Loucy (cell line): ENCODE measurements around the gene DDX19B.

Experiments
- H2AFZ ChIP-seq: fragments of 200-600 bp; sonication (generic); 2 replicates; pipeline ENCODE4 v1.6.0; 2016; ENCODE audit warnings: antibody characterized with exemption, mild to moderate bottlenecking, low read length, moderate library complexity
- H3F3A ChIP-seq: fragments of 200-600 bp; 2 replicates; pipeline ENCODE4 v1.6.0; 2016; ENCODE audit warnings: antibody characterized with exemption, low read depth, mild to moderate bottlenecking
- H3K27me3 ChIP-seq: fragments of 200-600 bp; sonication (generic); 2 replicates; pipeline ENCODE4 v1.6.1; 2014; ENCODE audit warnings: low read length, mild to moderate bottlenecking; ENCODE audit not compliant: insufficient read depth, poor library complexity, severe bottlenecking
- H3K36me3 ChIP-seq: fragments of 200-600 bp; sonication (generic); 2 replicates; pipeline ENCODE4 v1.6.1; 2016; ENCODE audit warnings: low read length; ENCODE audit not compliant: insufficient read depth
- H3K4me1 ChIP-seq: fragments of 200-600 bp; sonication (generic); 2 replicates; pipeline ENCODE4 v1.5.1; 2014; ENCODE audit warnings: low read length, mild to moderate bottlenecking; ENCODE audit not compliant: insufficient read depth, poor library complexity, severe bottlenecking
- H3K4me2 ChIP-seq: fragments of 200-600 bp; sonication (generic); 2 replicates; pipeline ENCODE4 v1.6.0; 2014; ENCODE audit warnings: antibody characterized with exemption, low read length, low read depth, mild to moderate bottlenecking; ENCODE audit not compliant: poor library complexity, severe bottlenecking
- H3K4me3 ChIP-seq: fragments of 200-600 bp; sonication (generic); 2 replicates; pipeline ENCODE4 v1.5.1; 2014; ENCODE audit warnings: low read length, mild to moderate bottlenecking, mixed read lengths; ENCODE audit not compliant: poor library complexity, severe bottlenecking
- H3K79me2 ChIP-seq: fragments of 200-600 bp; sonication (generic); 2 replicates; pipeline ENCODE4 v1.6.1; 2014; ENCODE audit warnings: low read length; ENCODE audit not compliant: insufficient read depth
- H3K9ac ChIP-seq: fragments of 200-600 bp; sonication (generic); 2 replicates; pipeline ENCODE4 v1.6.0; 2014; ENCODE audit warnings: mild to moderate bottlenecking, low read depth, low read length, moderate library complexity; ENCODE audit not compliant: poor library complexity, severe bottlenecking
- H3K9me2 ChIP-seq: fragments of 200-600 bp; sonication (generic); replicated peaks from 2 replicates; pipeline ENCODE4 v1.6.1; 2016; ENCODE audit warnings: low read depth, low read length, mixed read lengths
- H3K9me3 ChIP-seq: fragments of 200-600 bp; sonication (generic); 2 replicates; pipeline ENCODE4 v1.6.1; 2014; ENCODE audit warnings: mild to moderate bottlenecking, antibody characterized with exemption, low read length, low read depth; ENCODE audit not compliant: insufficient read depth
- H4K20me1 ChIP-seq: fragments of 200-600 bp; sonication (generic); 2 replicates; pipeline ENCODE4 v1.6.0; 2014; ENCODE audit warnings: antibody characterized with exemption, low read length, mild to moderate bottlenecking; ENCODE audit not compliant: insufficient read depth, poor library complexity, severe bottlenecking
- EZH2phosphoT487 ChIP-seq: fragments of 200-600 bp; IDR thresholded peaks from 2 replicates; pipeline ENCODE4 v1.6.1; 2018; ENCODE audit warnings: antibody characterized with exemption, mild to moderate bottlenecking, moderate library complexity, borderline replicate concordance
- TF ChIP-seq, protein P1 (sequence below): fragments of 200-600 bp; sonication (generic); conservative IDR thresholded peaks from 2 replicates; pipeline ENCODE4 v1.5.1; 2014; ENCODE audit warnings: mild to moderate bottlenecking, antibody characterized with exemption, low read length

Gene DDX19B

DNA sequence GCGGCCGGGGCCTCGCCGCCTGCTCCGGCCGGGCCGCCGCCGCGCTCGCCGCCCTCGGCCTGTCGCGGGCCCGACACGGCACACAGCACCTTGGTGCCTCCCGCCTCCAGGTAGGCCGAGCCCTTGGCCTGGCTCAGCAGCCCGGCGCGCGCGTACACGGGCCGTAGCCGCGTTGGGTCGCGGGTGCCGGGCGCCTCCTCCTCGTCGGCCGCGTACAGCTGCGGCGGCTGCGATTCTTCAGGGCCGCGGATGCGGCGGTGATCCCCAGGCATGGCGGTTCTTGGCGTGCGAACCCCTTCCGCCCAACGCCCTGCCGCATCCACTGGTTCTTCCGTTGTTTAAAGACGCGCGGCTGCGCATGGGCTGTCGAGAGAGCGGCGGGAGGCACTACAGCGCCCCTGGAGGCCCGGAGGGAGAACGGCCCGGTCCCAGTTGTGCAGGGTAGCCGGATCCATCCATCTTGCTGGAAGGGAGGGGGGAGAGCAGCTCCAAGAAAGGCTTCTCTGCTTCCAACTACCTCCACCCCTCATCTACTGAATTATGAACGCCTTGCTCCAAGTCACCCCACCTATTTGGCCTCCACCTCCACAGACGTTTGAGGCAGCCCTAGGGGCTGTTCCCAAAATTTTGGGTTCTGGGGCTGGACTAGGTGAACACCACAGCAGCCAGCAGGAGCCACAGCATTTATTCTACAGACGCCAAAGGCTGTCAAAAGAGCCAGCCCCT lies 47.2 kb upstream of the DDX19B start, which contains the start of gene EXOSC6:
Gene EXOSC6, minus strand, starts transcription at position 312 of the 726 bp plus-strand sequence. Its CDS starts 40 bp downstream, at position 272.
- Histone ChIP-seq H3K36me3 (peaks cover 45% of the 10 kb centered on the region; the same call in 1 of the 2 replicates), H4K20me1 (peaks cover 28% of the 10 kb centered on the region)

DNA sequence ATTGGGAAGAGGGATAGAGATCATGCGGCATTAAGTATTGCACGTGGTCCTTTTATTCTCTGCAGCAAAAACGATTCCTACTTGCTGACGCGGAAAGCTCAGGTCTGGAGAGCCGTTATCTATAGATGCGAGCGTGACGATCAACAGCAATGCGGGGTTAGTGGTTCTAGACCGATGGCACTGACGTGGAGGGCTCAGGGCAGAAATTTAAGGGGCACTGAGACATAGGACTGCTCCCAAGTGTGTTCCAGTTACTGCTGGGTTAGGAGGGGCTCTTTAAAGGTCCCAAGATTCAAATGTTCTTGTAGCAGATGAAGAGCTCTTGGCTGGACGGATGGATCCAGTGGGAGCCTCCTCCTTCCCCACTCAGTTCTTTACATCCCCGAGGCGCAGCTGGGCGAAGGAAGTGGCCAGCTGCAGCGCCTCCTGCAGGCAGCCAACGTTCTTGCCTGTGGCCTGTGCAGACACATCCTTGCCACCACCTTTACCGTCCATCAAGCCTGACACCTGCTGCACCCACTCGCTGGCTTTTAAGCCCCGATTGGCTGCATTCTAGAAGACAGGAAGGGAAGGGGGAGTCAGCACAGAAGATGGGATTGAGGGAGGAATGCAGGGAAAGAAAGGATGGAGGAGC lies 46.5 kb upstream of the DDX19B start:
- H3K4me2 ChIP-seq = no peak overlapping the region
- no peak overlapping the region for H2AFZ ChIP-seq
- no peaks in the 10 kb centered on the region for H3K9me3 ChIP-seq
- TF ChIP-seq, protein P1, sequence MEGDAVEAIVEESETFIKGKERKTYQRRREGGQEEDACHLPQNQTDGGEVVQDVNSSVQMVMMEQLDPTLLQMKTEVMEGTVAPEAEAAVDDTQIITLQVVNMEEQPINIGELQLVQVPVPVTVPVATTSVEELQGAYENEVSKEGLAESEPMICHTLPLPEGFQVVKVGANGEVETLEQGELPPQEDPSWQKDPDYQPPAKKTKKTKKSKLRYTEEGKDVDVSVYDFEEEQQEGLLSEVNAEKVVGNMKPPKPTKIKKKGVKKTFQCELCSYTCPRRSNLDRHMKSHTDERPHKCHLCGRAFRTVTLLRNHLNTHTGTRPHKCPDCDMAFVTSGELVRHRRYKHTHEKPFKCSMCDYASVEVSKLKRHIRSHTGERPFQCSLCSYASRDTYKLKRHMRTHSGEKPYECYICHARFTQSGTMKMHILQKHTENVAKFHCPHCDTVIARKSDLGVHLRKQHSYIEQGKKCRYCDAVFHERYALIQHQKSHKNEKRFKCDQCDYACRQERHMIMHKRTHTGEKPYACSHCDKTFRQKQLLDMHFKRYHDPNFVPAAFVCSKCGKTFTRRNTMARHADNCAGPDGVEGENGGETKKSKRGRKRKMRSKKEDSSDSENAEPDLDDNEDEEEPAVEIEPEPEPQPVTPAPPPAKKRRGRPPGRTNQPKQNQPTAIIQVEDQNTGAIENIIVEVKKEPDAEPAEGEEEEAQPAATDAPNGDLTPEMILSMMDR = peak; percentile 63
- TF ChIP-seq EZH2phosphoT487 = no peak
- no peak overlapping the region for H3K4me3 ChIP-seq
- H3K36me3 ChIP-seq = peaks cover 50% of the 10 kb centered on the region; the same call in 1 of the 2 replicates
- no peak overlapping the region for H3K9ac ChIP-seq
- peaks cover 8% of the 10 kb centered on the region for H3K4me1 ChIP-seq
- H3K27me3 ChIP-seq = no peaks in the 10 kb centered on the region
- peaks cover 28% of the 10 kb centered on the region for H4K20me1 ChIP-seq
- no peaks in the 10 kb centered on the region for H3K9me2 ChIP-seq
- H3F3A ChIP-seq = peaks cover 6% of the 10 kb centered on the region; the same call in 1 of the 2 replicates
- H3K79me2 ChIP-seq = peaks cover 38% of the 10 kb centered on the region

More for the DNA sequence above, 47.2 kb upstream of the DDX19B start, which contains the start of gene EXOSC6:
- H3K79me2 ChIP-seq = peaks cover 38% of the 10 kb centered on the region
- H3K9me2 ChIP-seq = no peaks in the 10 kb centered on the region
- TF ChIP-seq, protein P1 = peak; percentile 79
- no peak for TF ChIP-seq EZH2phosphoT487
- H3K4me1 ChIP-seq = peaks cover 8% of the 10 kb centered on the region
- no peaks in the 10 kb centered on the region for H3K9me3 ChIP-seq
- H3K9ac ChIP-seq = peak within 1 kb of the TSS; percentile 80
- peaks cover 6% of the 10 kb centered on the region; the same call in 1 of the 2 replicates for H3F3A ChIP-seq
- peak within 1 kb of the TSS; percentile 86; the same call in 1 of the 2 replicates for H2AFZ ChIP-seq
- no peaks in the 10 kb centered on the region for H3K27me3 ChIP-seq
- peak within 1 kb of the TSS; percentile 78 for H3K4me2 ChIP-seq
- peak within 1 kb of the TSS; percentile 97 for H3K4me3 ChIP-seq

DNA sequence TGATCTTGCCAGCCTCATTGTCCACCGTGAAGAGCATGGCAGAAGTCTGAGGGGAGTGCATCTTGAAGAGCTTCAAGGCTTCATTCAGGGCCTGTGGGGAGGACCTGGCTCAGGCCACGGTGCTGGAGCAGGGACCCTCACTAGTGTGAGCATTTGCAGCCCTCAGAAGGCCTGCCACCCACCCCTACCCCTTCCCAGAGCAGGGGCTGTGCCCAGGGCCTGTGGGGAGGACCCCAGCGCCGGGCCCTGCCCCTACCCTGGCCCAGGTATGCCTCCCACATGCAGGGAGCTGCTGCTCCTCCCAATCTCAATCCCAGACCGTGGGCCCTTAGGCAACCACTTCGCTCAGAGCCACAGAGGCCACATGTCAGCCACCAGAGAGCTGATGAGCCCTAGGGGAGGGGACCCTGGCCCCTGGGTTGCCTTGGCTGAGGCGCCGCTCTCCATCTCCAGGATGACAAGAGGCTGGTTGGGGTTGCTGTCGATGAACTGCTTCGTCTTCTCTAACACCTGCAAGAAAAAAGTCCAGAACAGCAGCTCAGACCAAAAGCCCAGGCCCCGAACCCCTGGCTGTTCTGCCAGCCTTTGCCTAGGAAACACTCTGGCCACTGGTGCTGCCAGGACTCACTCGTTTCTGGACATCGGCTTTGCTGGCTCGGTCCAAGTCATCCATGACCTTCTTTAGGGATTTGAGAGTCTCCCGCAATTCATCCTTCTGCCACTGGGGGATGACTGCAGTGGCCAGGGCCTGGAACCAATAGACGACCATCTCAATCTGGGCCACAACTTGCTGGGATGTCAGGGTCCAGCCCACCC lies 45.5 kb upstream of the DDX19B start:
- H4K20me1 ChIP-seq = peaks cover 24% of the 10 kb centered on the region
- no peak overlapping the region for H3K9ac ChIP-seq
- no peak overlapping the region for H2AFZ ChIP-seq
- no peak overlapping the region for H3K4me3 ChIP-seq
- H3K79me2 ChIP-seq = peaks cover 28% of the 10 kb centered on the region
- no peaks in the 10 kb centered on the region for H3K9me3 ChIP-seq
- no peaks in the 10 kb centered on the region for H3K27me3 ChIP-seq
- no peak for TF ChIP-seq EZH2phosphoT487
- TF ChIP-seq, protein P1 = peak; percentile 62
- H3K36me3 ChIP-seq = peaks cover 59% of the 10 kb centered on the region; the same call in 1 of the 2 replicates
- no peaks in the 10 kb centered on the region for H3K9me2 ChIP-seq
- H3K4me1 ChIP-seq = peaks cover 8% of the 10 kb centered on the region
- no peak overlapping the region for H3K4me2 ChIP-seq
- H3F3A ChIP-seq = peaks cover 6% of the 10 kb centered on the region; the same call in 1 of the 2 replicates
